A549 treated with Mapracorat at 1 μM for 4 hours (cell line): Measurements from ENCODE around the gene TLCD2. TPM values are rescaled to one million over a fixed set of nuclear protein-coding genes. Genes with fewer than 3 reads are reported as not detected.

Experiments used
- total RNA-seq: library from RNA; stranded (reverse); fragments of 200-300 nt; extraction: Qiagen RNA extraction; gene quantifications from 5 replicates; pipeline ENCODE4 v1.2.3, GENCODE V29; 2022

TLCD2 gene
- total RNA-seq: 1.4 to 2.1 TPM (median 1.7 TPM) in 5 replicates

GRCh38 chr17:1709971-1710806 lies at the start of gene TLCD2:
TSS of gene TLCD2 (minus strand) at chr17:1710377. CDS start at chr17:1710242, 135 bp downstream.

GRCh38 chr17:1742371-1743087 lies 32.4 kb upstream of the TLCD2 start, which contains the start of gene SERPINF2:
TSS of gene SERPINF2 (plus strand) at chr17:1742871. CDS start at chr17:1744996, 2,125 bp downstream.

GRCh38 chr17:1724351-1724868 lies 14.2 kb upstream of the TLCD2 start, which contains the start of gene WDR81:
TSS of gene WDR81 (plus strand) at chr17:1724704. CDS start at chr17:1724960, 256 bp downstream.

GRCh38 chr17:1684378-1685189 lies 25.6 kb downstream of the TLCD2 start, which contains the start of gene PRPF8:
TSS of gene PRPF8 (minus strand) at chr17:1684867. CDS start at chr17:1684571, 296 bp downstream.

Other genes with a start within 250 kb of the TLCD2 start
- 104 to 139 TPM (median 136 TPM) in 5 replicates for gene MYO1C, start 217.7 kb downstream of the TLCD2 start, total RNA-seq
- gene INPP5K, start 193.8 kb downstream of the TLCD2 start, total RNA-seq: 21.6 to 25.3 TPM (median 24.5 TPM) in 5 replicates
- gene PITPNA, start 147.6 kb downstream of the TLCD2 start, total RNA-seq: 62.8 to 70.0 TPM (median 65.2 TPM) in 5 replicates
- 4.0 to 7.1 TPM (median 5.8 TPM) in 5 replicates for gene SLC43A2, start 81.5 kb downstream of the TLCD2 start, total RNA-seq
- gene SCARF1, start 64.6 kb downstream of the TLCD2 start, total RNA-seq: 0.20 to 0.38 TPM (median 0.27 TPM) in 5 replicates
- 14.0 to 20.0 TPM (median 16.8 TPM) in 5 replicates for gene RILP, start 60.5 kb downstream of the TLCD2 start, total RNA-seq
- gene PRPF8, start 25.5 kb downstream of the TLCD2 start, total RNA-seq: 247 to 273 TPM (median 254 TPM) in 5 replicates
- gene WDR81, start 14.3 kb upstream of the TLCD2 start, total RNA-seq: 19.1 to 33.1 TPM (median 28.5 TPM) in 5 replicates
- 2.3 to 3.5 TPM (median 2.9 TPM) in 5 replicates for gene SERPINF2, start 32.5 kb upstream of the TLCD2 start, total RNA-seq
- gene SERPINF1, start 51.7 kb upstream of the TLCD2 start, total RNA-seq: 1.6 to 2.1 TPM (median 1.8 TPM) in 5 replicates
- 7.7 to 10.1 TPM (median 8.9 TPM) in 5 replicates for gene SMYD4, start 119.5 kb upstream of the TLCD2 start, total RNA-seq
- gene RPA1, start 119.6 kb upstream of the TLCD2 start, total RNA-seq: 61.3 to 81.1 TPM (median 71.4 TPM) in 5 replicates